DND-41 (cell line): ENCODE results near the gene UCP2.

ENCODE experiments used
- CTCF ChIP-seq: IDR thresholded peaks from 2 replicates; pipeline ENCODE4 v1.5.1; 2012; ENCODE audit warnings: borderline replicate concordance, low read length, moderate library complexity, mild to moderate bottlenecking; ENCODE audit not compliant: poor library complexity, severe bottlenecking; ENCODE audit errors: extremely low read depth
- EZH2 ChIP-seq: IDR thresholded peaks from 3 replicates; pipeline ENCODE4 v1.6.1; 2012; ENCODE audit warnings: borderline replicate concordance, low read depth, mild to moderate bottlenecking, moderate library complexity, low read length, inconsistent platforms; ENCODE audit not compliant: severe bottlenecking

- no peak for TF ChIP-seq CTCF
- TF ChIP-seq EZH2, result no peak
Measured at GRCh38 chr11:73945396-73945795, 37.2 kb downstream of the UCP2 start.
